H9 (cell line): ENCODE results near the gene EPB41L1. TPM values are rescaled to one million over a fixed set of nuclear protein-coding genes. Genes with fewer than 3 reads are reported as not detected.

Source experiments
- DNase-seq: peaks from one replicate; pipeline ENCODE4 v3.0.0-alpha.2; 2017
- H2AFZ ChIP-seq: one replicate; pipeline ENCODE4 v1.6.1; 2013; ENCODE audit warnings: mild to moderate bottlenecking, low read length, control low read depth, moderate library complexity
- H2AK5ac ChIP-seq: 2 replicates; pipeline ENCODE4 v1.6.1; 2013; ENCODE audit warnings: low read length, control low read depth, mixed read lengths; ENCODE audit not compliant: insufficient read length
- H2BK120ac ChIP-seq: one replicate; pipeline ENCODE4 v1.6.1; 2013; ENCODE audit warnings: low read depth, mild to moderate bottlenecking, low read length, control low read depth, inconsistent platforms; ENCODE audit not compliant: poor library complexity, severe bottlenecking
- H2BK12ac ChIP-seq: 2 replicates; pipeline ENCODE4 v1.6.1; 2013; ENCODE audit warnings: low read length, control low read depth, mixed read lengths, low read depth; ENCODE audit not compliant: insufficient read length
- H2BK15ac ChIP-seq: 2 replicates; pipeline ENCODE4 v1.6.1; 2013; ENCODE audit warnings: low read depth, low read length, control low read depth
- H2BK20ac ChIP-seq: one replicate; pipeline ENCODE4 v1.6.1; 2013; ENCODE audit warnings: low read depth, mild to moderate bottlenecking, low read length, control low read depth, inconsistent platforms; ENCODE audit not compliant: poor library complexity, severe bottlenecking
- H2BK5ac ChIP-seq: 2 replicates; pipeline ENCODE4 v1.6.1; 2013; ENCODE audit warnings: low read length, control low read depth, mixed read lengths; ENCODE audit not compliant: insufficient read length
- H3K14ac ChIP-seq: 2 replicates; pipeline ENCODE4 v1.6.1; 2013; ENCODE audit warnings: low read length, control low read depth; ENCODE audit not compliant: insufficient read depth
- H3K18ac ChIP-seq: 2 replicates; pipeline ENCODE4 v1.6.1; 2013; ENCODE audit warnings: low read depth, mild to moderate bottlenecking, mixed read lengths, low read length, control low read depth; ENCODE audit not compliant: insufficient read length
- H3K23ac ChIP-seq: 2 replicates; pipeline ENCODE4 v1.6.1; 2013; ENCODE audit warnings: low read length, control low read depth, mixed read lengths, low read depth; ENCODE audit not compliant: insufficient read length
- H3K23me2 ChIP-seq: 2 replicates; pipeline ENCODE4 v1.6.1; 2013; ENCODE audit warnings: low read depth, mild to moderate bottlenecking, mixed read lengths, low read length, control low read depth; ENCODE audit not compliant: insufficient read length, poor library complexity, severe bottlenecking
- H3K27ac ChIP-seq: 2 replicates; pipeline ENCODE4 v1.5.1; 2013; ENCODE audit warnings: low read length, control low read depth, mixed read lengths, low read depth; ENCODE audit not compliant: insufficient read length
- H3K27me3 ChIP-seq: 2 replicates; pipeline ENCODE4 v1.6.1; 2013; ENCODE audit warnings: low read length, control low read depth, inconsistent platforms; ENCODE audit not compliant: insufficient read depth
- H3K4ac ChIP-seq: 2 replicates; pipeline ENCODE4 v1.6.1; 2013; ENCODE audit warnings: low read depth, mild to moderate bottlenecking, control low read depth, inconsistent platforms, low read length, moderate library complexity
- H3K4me1 ChIP-seq: 2 replicates; pipeline ENCODE4 v1.6.1; 2013; ENCODE audit warnings: low read length, control low read depth, inconsistent platforms; ENCODE audit not compliant: insufficient read depth
- H3K4me2 ChIP-seq: 2 replicates; pipeline ENCODE4 v1.6.1; 2013; ENCODE audit warnings: low read length, control low read depth, mixed read lengths; ENCODE audit not compliant: insufficient read length, insufficient read depth
- H3K56ac ChIP-seq: 2 replicates; pipeline ENCODE4 v1.6.1; 2013; ENCODE audit warnings: low read depth, mild to moderate bottlenecking, mixed read lengths, low read length, control low read depth; ENCODE audit not compliant: insufficient read length
- H3K79me1 ChIP-seq: 2 replicates; pipeline ENCODE4 v1.6.1; 2013; ENCODE audit warnings: low read depth, mild to moderate bottlenecking, moderate library complexity, low read length, control low read depth, inconsistent platforms; ENCODE audit not compliant: insufficient read depth, poor library complexity, severe bottlenecking
- H3K79me2 ChIP-seq: 2 replicates; pipeline ENCODE4 v1.6.1; 2013; ENCODE audit warnings: low read length, control low read depth, inconsistent platforms; ENCODE audit not compliant: insufficient read depth
- H3K9ac ChIP-seq: 2 replicates; pipeline ENCODE4 v1.6.1; 2013; ENCODE audit warnings: low read length, control low read depth, mixed read lengths; ENCODE audit not compliant: insufficient read length; ENCODE audit errors: extremely low read depth
- H3K9me3 ChIP-seq: one replicate; pipeline ENCODE4 v1.6.1; 2013; ENCODE audit warnings: low read depth, low read length, inconsistent platforms; ENCODE audit not compliant: control insufficient read depth
- H3T11ph ChIP-seq: one replicate; pipeline ENCODE4 v1.6.1; 2013; ENCODE audit warnings: mild to moderate bottlenecking, low read length, control low read depth, inconsistent platforms
- H4K20me1 ChIP-seq: one replicate; pipeline ENCODE4 v1.6.1; 2013; ENCODE audit not compliant: control insufficient read depth, insufficient read length, insufficient read depth
- H4K5ac ChIP-seq: 2 replicates; pipeline ENCODE4 v1.6.1; 2013; ENCODE audit warnings: low read depth, mild to moderate bottlenecking, mixed read lengths, low read length, control low read depth; ENCODE audit not compliant: insufficient read length
- H4K8ac ChIP-seq: replicated peaks from 2 replicates; pipeline ENCODE4 v1.6.1; 2013; ENCODE audit warnings: low read length, control low read depth, mixed read lengths, low read depth; ENCODE audit not compliant: insufficient read length
- H4K91ac ChIP-seq: 2 replicates; pipeline ENCODE4 v1.6.1; 2013; ENCODE audit warnings: low read depth, mild to moderate bottlenecking, moderate library complexity, mixed read lengths, low read length, control low read depth; ENCODE audit not compliant: insufficient read length
- H3K27ac Mint-ChIP-seq, 3 experiments: 2 replicates in 2 of 3; 3 replicates in 1 of 3; pipeline ENCODE4 v1.8.0; 2020 to 2021; ENCODE audit warnings: mixed read lengths in 3 of 3, mild to moderate bottlenecking in 1 of 3, moderate library complexity in 1 of 3
- H3K27me3 Mint-ChIP-seq: 2 replicates; pipeline ENCODE4 v1.8.0; 2021; ENCODE audit warnings: low read depth, mild to moderate bottlenecking, moderate library complexity, mixed read lengths
- H3K36me3 Mint-ChIP-seq, 3 experiments: 2 replicates in 2 of 3; 3 replicates in 1 of 3; pipeline ENCODE4 v1.8.0; 2020 to 2021; ENCODE audit warnings: low read depth in 3 of 3, mixed read lengths in 3 of 3; ENCODE audit not compliant: insufficient read depth in 1 of 3
- H3K4me1 Mint-ChIP-seq, 2 experiments: 2 replicates each; pipeline ENCODE4 v1.8.0; 2020; ENCODE audit warnings: mixed read lengths in 2 of 2
- H3K4me3 Mint-ChIP-seq, 2 experiments: 2 replicates in 1 of 2; 3 replicates in 1 of 2; pipeline ENCODE4 v1.8.0; 2020 to 2021; ENCODE audit warnings: mild to moderate bottlenecking in 2 of 2, mixed read lengths in 2 of 2, moderate library complexity in 1 of 2
- H3K9me3 Mint-ChIP-seq, 2 experiments: 2 replicates in 1 of 2; 3 replicates in 1 of 2; pipeline ENCODE4 v1.8.0; 2020; ENCODE audit warnings: mild to moderate bottlenecking in 2 of 2, mixed read lengths in 2 of 2, moderate library complexity in 1 of 2
- WGBS: extraction: QIAGEN DNeasy Blood & Tissue Kit; methylation state at CpG from one replicate; pipeline ENCODE4 v1.1.7; 2013; ENCODE audit warnings: missing lambda C conversion rate, low lambda C conversion rate, mixed read lengths; ENCODE audit not compliant: insufficient read length; ENCODE audit errors: extremely low coverage; 5-methylcytosine and 5-hydroxymethylcytosine counted together
- total RNA-seq: library from RNA; stranded (reverse); gene quantifications from 2 replicates; pipeline ENCODE4 v1.2.1, GENCODE V29; 2021
- TF ChIP-seq, protein P1 (sequence below): fragments of 200-600 bp; sonication (generic); conservative IDR thresholded peaks from 3 replicates; pipeline ENCODE4 v1.8.0; 2021; ENCODE audit warnings: antibody characterized with exemption, mild to moderate bottlenecking

Gene EPB41L1
- total RNA-seq, 1 experiment from 2014 or later, result 31.1 TPM

- Histone ChIP-seq H2BK12ac (no peak overlapping the region), H3K56ac (no peak overlapping the region), H2AFZ (no peak overlapping the region), H3K79me2 (no peaks in the 10 kb centered on the region), H3K9ac (no peak overlapping the region), H3K4me1 (no peaks in the 10 kb centered on the region; the same call in 1 of the 2 replicates), H2BK120ac (no peak overlapping the region), H2AK5ac (no peak overlapping the region), H3K4ac (no peak overlapping the region), H2BK15ac (no peak overlapping the region), H4K20me1 (no peaks in the 10 kb centered on the region), H3K23ac (no peak overlapping the region), H3K23me2 (peaks cover 10% of the 10 kb centered on the region), H4K8ac (no peak overlapping the region), H3K79me1 (no peaks in the 10 kb centered on the region), H2BK5ac (no peak overlapping the region), H3T11ph (no peak overlapping the region), H3K4me2 (no peak overlapping the region), H3K14ac (no peak overlapping the region), H4K91ac (no peak overlapping the region), H2BK20ac (no peak overlapping the region), H3K27me3 (no peaks in the 10 kb centered on the region; the same call in 1 of the 2 replicates), H3K18ac (no peak overlapping the region), H3K9me3 (no peaks in the 10 kb centered on the region), H3K27ac (no peak overlapping the region), H4K5ac (no peak overlapping the region)
- DNase-seq, result no peak
- no peaks in the 10 kb centered on the region for H3K9me3 Mint-ChIP-seq
- H3K27ac Mint-ChIP-seq, result no peak overlapping the region
- peaks cover 33% of the 10 kb centered on the region for H3K27me3 Mint-ChIP-seq
- TF ChIP-seq, protein P1, sequence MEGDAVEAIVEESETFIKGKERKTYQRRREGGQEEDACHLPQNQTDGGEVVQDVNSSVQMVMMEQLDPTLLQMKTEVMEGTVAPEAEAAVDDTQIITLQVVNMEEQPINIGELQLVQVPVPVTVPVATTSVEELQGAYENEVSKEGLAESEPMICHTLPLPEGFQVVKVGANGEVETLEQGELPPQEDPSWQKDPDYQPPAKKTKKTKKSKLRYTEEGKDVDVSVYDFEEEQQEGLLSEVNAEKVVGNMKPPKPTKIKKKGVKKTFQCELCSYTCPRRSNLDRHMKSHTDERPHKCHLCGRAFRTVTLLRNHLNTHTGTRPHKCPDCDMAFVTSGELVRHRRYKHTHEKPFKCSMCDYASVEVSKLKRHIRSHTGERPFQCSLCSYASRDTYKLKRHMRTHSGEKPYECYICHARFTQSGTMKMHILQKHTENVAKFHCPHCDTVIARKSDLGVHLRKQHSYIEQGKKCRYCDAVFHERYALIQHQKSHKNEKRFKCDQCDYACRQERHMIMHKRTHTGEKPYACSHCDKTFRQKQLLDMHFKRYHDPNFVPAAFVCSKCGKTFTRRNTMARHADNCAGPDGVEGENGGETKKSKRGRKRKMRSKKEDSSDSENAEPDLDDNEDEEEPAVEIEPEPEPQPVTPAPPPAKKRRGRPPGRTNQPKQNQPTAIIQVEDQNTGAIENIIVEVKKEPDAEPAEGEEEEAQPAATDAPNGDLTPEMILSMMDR, result no peak
- H3K36me3 Mint-ChIP-seq, result no peaks in the 10 kb centered on the region
- H3K4me1 Mint-ChIP-seq, result peaks cover 20 to 30% of the 10 kb centered on the region in 2 experiments
- peak overlapping the region; percentile 52 to 72; a peak in 3 of 5 replicates for H3K4me3 Mint-ChIP-seq
- WGBS, result no CpG with 5 or more reads among the region's 4 CpGs
These were observed 1.3 kb upstream of the EPB41L1 start for GRCh38 chr20:36153204-36153603.
